Neural cell (in vitro differentiated cells): Measurements from ENCODE around the gene DBF4B.

Experiments
- EP300 ChIP-seq: fragments of 450-650 bp; conservative IDR thresholded peaks from 2 replicates; pipeline ENCODE4 v1.6.1; 2014; ENCODE audit warnings: antibody characterized with exemption, mild to moderate bottlenecking, moderate library complexity; ENCODE audit not compliant: poor library complexity, severe bottlenecking
- EZH2 ChIP-seq: fragments of 200-600, 300-800 bp; shearing (Covaris generic), sonication (generic); IDR thresholded peaks from 2 replicates; pipeline ENCODE4 v1.6.1; 2014; ENCODE audit warnings: antibody characterized with exemption, low read length, borderline replicate concordance, mild to moderate bottlenecking; ENCODE audit not compliant: insufficient read depth, poor library complexity, severe bottlenecking
- POLR2AphosphoS5 ChIP-seq: IDR thresholded peaks from 2 replicates; pipeline ENCODE4 v1.6.1; 2012
- RAD21 ChIP-seq: fragments of 450-650 bp; conservative IDR thresholded peaks from 2 replicates; pipeline ENCODE4 v1.6.1; 2014; ENCODE audit warnings: antibody characterized with exemption, mild to moderate bottlenecking, moderate library complexity
- TF ChIP-seq, protein P1 (sequence below): fragments of 450-650 bp; IDR thresholded peaks from 2 replicates; pipeline ENCODE4 v1.5.1; 2014; ENCODE audit warnings: antibody characterized with exemption, mild to moderate bottlenecking, moderate library complexity; ENCODE audit not compliant: poor library complexity, severe bottlenecking
- TF ChIP-seq, protein P2 (sequence below): IDR thresholded peaks from 2 replicates; pipeline ENCODE4 v1.6.1; 2012; ENCODE audit warnings: borderline replicate concordance

DNA sequence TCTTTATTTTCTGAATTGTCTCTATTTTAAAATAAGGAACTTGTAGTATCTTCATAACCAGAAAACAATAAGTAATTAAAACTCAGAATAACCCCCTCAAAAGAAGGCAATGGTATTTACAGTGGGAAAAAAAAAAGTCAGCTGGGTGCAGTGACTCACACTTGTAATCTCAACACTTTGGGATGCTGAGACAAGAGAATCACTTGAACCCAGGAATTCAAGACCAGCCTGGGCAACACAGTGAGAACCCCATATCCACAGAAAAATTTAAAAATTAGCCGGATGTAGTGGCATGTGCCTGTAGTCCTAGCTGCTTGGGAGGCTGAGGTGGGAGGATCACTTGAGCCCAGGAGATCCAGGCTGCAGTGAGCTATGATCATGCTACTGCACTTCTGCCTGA is 83.8 kb downstream of the DBF4B start:
- TF ChIP-seq, protein P1, sequence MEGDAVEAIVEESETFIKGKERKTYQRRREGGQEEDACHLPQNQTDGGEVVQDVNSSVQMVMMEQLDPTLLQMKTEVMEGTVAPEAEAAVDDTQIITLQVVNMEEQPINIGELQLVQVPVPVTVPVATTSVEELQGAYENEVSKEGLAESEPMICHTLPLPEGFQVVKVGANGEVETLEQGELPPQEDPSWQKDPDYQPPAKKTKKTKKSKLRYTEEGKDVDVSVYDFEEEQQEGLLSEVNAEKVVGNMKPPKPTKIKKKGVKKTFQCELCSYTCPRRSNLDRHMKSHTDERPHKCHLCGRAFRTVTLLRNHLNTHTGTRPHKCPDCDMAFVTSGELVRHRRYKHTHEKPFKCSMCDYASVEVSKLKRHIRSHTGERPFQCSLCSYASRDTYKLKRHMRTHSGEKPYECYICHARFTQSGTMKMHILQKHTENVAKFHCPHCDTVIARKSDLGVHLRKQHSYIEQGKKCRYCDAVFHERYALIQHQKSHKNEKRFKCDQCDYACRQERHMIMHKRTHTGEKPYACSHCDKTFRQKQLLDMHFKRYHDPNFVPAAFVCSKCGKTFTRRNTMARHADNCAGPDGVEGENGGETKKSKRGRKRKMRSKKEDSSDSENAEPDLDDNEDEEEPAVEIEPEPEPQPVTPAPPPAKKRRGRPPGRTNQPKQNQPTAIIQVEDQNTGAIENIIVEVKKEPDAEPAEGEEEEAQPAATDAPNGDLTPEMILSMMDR = no peak
- TF ChIP-seq EZH2 (no peak), EP300 (no peak), RAD21 (no peak), POLR2AphosphoS5 (no peak)
- TF ChIP-seq, protein P2, sequence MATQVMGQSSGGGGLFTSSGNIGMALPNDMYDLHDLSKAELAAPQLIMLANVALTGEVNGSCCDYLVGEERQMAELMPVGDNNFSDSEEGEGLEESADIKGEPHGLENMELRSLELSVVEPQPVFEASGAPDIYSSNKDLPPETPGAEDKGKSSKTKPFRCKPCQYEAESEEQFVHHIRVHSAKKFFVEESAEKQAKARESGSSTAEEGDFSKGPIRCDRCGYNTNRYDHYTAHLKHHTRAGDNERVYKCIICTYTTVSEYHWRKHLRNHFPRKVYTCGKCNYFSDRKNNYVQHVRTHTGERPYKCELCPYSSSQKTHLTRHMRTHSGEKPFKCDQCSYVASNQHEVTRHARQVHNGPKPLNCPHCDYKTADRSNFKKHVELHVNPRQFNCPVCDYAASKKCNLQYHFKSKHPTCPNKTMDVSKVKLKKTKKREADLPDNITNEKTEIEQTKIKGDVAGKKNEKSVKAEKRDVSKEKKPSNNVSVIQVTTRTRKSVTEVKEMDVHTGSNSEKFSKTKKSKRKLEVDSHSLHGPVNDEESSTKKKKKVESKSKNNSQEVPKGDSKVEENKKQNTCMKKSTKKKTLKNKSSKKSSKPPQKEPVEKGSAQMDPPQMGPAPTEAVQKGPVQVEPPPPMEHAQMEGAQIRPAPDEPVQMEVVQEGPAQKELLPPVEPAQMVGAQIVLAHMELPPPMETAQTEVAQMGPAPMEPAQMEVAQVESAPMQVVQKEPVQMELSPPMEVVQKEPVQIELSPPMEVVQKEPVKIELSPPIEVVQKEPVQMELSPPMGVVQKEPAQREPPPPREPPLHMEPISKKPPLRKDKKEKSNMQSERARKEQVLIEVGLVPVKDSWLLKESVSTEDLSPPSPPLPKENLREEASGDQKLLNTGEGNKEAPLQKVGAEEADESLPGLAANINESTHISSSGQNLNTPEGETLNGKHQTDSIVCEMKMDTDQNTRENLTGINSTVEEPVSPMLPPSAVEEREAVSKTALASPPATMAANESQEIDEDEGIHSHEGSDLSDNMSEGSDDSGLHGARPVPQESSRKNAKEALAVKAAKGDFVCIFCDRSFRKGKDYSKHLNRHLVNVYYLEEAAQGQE = no peak
